ENCODE data around the gene INHA. TPM values are rescaled to one million over a fixed set of nuclear protein-coding genes. Genes with fewer than 3 reads are reported as not detected.
A peak's percentile ranks its signal among the peaks of the same experiment; 100 is the strongest.

The INHA gene
- total and polyA plus RNA-seq, 5 donors from 2014 or later = not detected

- DNase-seq (no peak), ATAC-seq (ENCODE audit: low read depth in 2 of 2) (no peak)
- Mint-ChIP-seq H3K36me3 (no peaks in the 10 kb centered on the region), H3K4me3 (no peak overlapping the region), H3K9me3 (no peaks in the 10 kb centered on the region), H3K27ac (no peak overlapping the region), H3K27me3 (peaks cover 4% of the 10 kb centered on the region), H3K4me1 (peaks cover 0 to 22% (median 13%) of the 10 kb centered on the region in 4 donors)
- H3K4me1 ChIP-seq (ENCODE audit: control insufficient read depth, insufficient read depth, low read length, poor library complexity, severe bottlenecking) = peaks cover 15% of the 10 kb centered on the region
- H3K36me3 ChIP-seq (ENCODE audit: control insufficient read depth, insufficient read depth, low read length) = no peaks in the 10 kb centered on the region
- no peak overlapping the region for H3K27ac ChIP-seq (ENCODE audit: insufficient read depth, low read length, poor library complexity, severe bottlenecking)
- H3K4me3 ChIP-seq (ENCODE audit: low read depth, low read length) = no peak overlapping the region
- H3K9me3 ChIP-seq (ENCODE audit: control insufficient read depth in 2 of 2, low read length in 2 of 2) = no peaks in the 10 kb centered on the region
- H3K27me3 ChIP-seq (ENCODE audit: control insufficient read depth, insufficient read depth, low read length) = no peaks in the 10 kb centered on the region
These were observed 33.6 kb upstream of the INHA start for GRCh38 chr2:219538504-219538951.

GRCh38 chr2:219538956-219539788 is 32.9 kb upstream of the INHA start:
- no peak for DNase-seq
- peaks cover 0 to 23% (median 14%) of the 10 kb centered on the region in 4 donors for H3K4me1 Mint-ChIP-seq
- Histone ChIP-seq H3K4me3 (ENCODE audit: low read depth, low read length) (no peak overlapping the region), H3K27me3 (ENCODE audit: control insufficient read depth, insufficient read depth, low read length) (no peaks in the 10 kb centered on the region), H3K27ac (ENCODE audit: insufficient read depth, low read length, poor library complexity, severe bottlenecking) (no peak overlapping the region), H3K9me3 (ENCODE audit: control insufficient read depth in 2 of 2, low read length in 2 of 2) (no peaks in the 10 kb centered on the region), H3K36me3 (ENCODE audit: control insufficient read depth, insufficient read depth, low read length) (no peaks in the 10 kb centered on the region), H3K4me1 (ENCODE audit: control insufficient read depth, insufficient read depth, low read length, poor library complexity, severe bottlenecking) (peaks cover 17% of the 10 kb centered on the region)
- peak overlapping the region in 1 of 4 donors; percentile 43 for H3K4me3 Mint-ChIP-seq
- H3K36me3 Mint-ChIP-seq = no peaks in the 10 kb centered on the region
- ATAC-seq (ENCODE audit: low read depth in 2 of 2) = no peak
- H3K27ac Mint-ChIP-seq = no peak overlapping the region
- H3K27me3 Mint-ChIP-seq = peaks cover 5% of the 10 kb centered on the region
- no peaks in the 10 kb centered on the region for H3K9me3 Mint-ChIP-seq

- Histone ChIP-seq H3K4me1 (ENCODE audit: control insufficient read depth, insufficient read depth, low read length, poor library complexity, severe bottlenecking) (peaks cover 19% of the 10 kb centered on the region), H3K4me3 (ENCODE audit: low read depth, low read length) (no peak overlapping the region), H3K27me3 (ENCODE audit: control insufficient read depth, insufficient read depth, low read length) (no peaks in the 10 kb centered on the region), H3K36me3 (ENCODE audit: control insufficient read depth, insufficient read depth, low read length) (no peaks in the 10 kb centered on the region), H3K9me3 (ENCODE audit: control insufficient read depth in 2 of 2, low read length in 2 of 2) (no peaks in the 10 kb centered on the region), H3K27ac (ENCODE audit: insufficient read depth, low read length, poor library complexity, severe bottlenecking) (no peak overlapping the region)
- Mint-ChIP-seq H3K36me3 (no peaks in the 10 kb centered on the region), H3K27me3 (peaks cover 14% of the 10 kb centered on the region), H3K27ac (no peak overlapping the region), H3K4me3 (no peak overlapping the region), H3K9me3 (peaks cover 0 to 1% (median 0%) of the 10 kb centered on the region in 7 donors), H3K4me1 (peaks cover 0 to 32% (median 19%) of the 10 kb centered on the region in 4 donors)
- DNase-seq (no peak), ATAC-seq (ENCODE audit: low read depth in 2 of 2) (no peak)
These were observed 32.0 kb upstream of the INHA start for GRCh38 chr2:219539926-219540678.

- H3K36me3 Mint-ChIP-seq = no peaks in the 10 kb centered on the region
These were observed 31.2 kb upstream of the INHA start for GRCh38 chr2:219540784-219541504.

GRCh38 chr2:219541611-219542180 is 30.4 kb upstream of the INHA start:
- peak overlapping the region; percentile 61 to 90 (median 76) for H3K4me3 Mint-ChIP-seq
- ATAC-seq (ENCODE audit: low read depth in 2 of 2) (peak; percentile 40 to 50), DNase-seq (peak; percentile 78 to 90 (median 89))
- H3K27me3 Mint-ChIP-seq = peaks cover 14% of the 10 kb centered on the region
- H3K4me1 ChIP-seq (ENCODE audit: control insufficient read depth, insufficient read depth, low read length, poor library complexity, severe bottlenecking) = peaks cover 19% of the 10 kb centered on the region
- H3K4me1 Mint-ChIP-seq = peaks cover 0 to 34% (median 19%) of the 10 kb centered on the region in 4 donors
- peak overlapping the region; percentile 53 for H3K4me3 ChIP-seq (ENCODE audit: low read depth, low read length)
- no peaks in the 10 kb centered on the region for H3K27me3 ChIP-seq (ENCODE audit: control insufficient read depth, insufficient read depth, low read length)
- H3K27ac Mint-ChIP-seq = peak overlapping the region in 2 of 3 donors; percentile 55 to 83
- no peaks in the 10 kb centered on the region for H3K36me3 Mint-ChIP-seq
- H3K9me3 Mint-ChIP-seq = peaks cover 0 to 3% (median 0%) of the 10 kb centered on the region in 7 donors
- no peaks in the 10 kb centered on the region for H3K36me3 ChIP-seq (ENCODE audit: control insufficient read depth, insufficient read depth, low read length)
- H3K27ac ChIP-seq (ENCODE audit: insufficient read depth, low read length, poor library complexity, severe bottlenecking) = no peak overlapping the region
- H3K9me3 ChIP-seq (ENCODE audit: control insufficient read depth in 2 of 2, low read length in 2 of 2) = no peaks in the 10 kb centered on the region

More at GRCh38 chr2:219540784-219541504, 31.2 kb upstream of the INHA start:
- Mint-ChIP-seq H3K9me3 (peaks cover 0 to 3% (median 0%) of the 10 kb centered on the region in 7 donors), H3K27ac (no peak overlapping the region), H3K27me3 (peaks cover 14% of the 10 kb centered on the region), H3K4me1 (peaks cover 0 to 32% (median 19%) of the 10 kb centered on the region in 4 donors), H3K4me3 (peak overlapping the region; percentile 47 to 90 (median 76))
- Histone ChIP-seq H3K4me3 (ENCODE audit: low read depth, low read length) (peak overlapping the region; percentile 53), H3K36me3 (ENCODE audit: control insufficient read depth, insufficient read depth, low read length) (no peaks in the 10 kb centered on the region), H3K27ac (ENCODE audit: insufficient read depth, low read length, poor library complexity, severe bottlenecking) (no peak overlapping the region), H3K9me3 (ENCODE audit: control insufficient read depth in 2 of 2, low read length in 2 of 2) (no peaks in the 10 kb centered on the region), H3K27me3 (ENCODE audit: control insufficient read depth, insufficient read depth, low read length) (no peaks in the 10 kb centered on the region), H3K4me1 (ENCODE audit: control insufficient read depth, insufficient read depth, low read length, poor library complexity, severe bottlenecking) (peaks cover 19% of the 10 kb centered on the region)
- DNase-seq (no peak), ATAC-seq (ENCODE audit: low read depth in 2 of 2) (no peak)

GRCh38 chr2:219542931-219543595 is 29.0 kb upstream of the INHA start:
- H3K27ac ChIP-seq (ENCODE audit: insufficient read depth, low read length, poor library complexity, severe bottlenecking) = peak overlapping the region; percentile 70

More at GRCh38 chr2:219542931-219543595, 29.0 kb upstream of the INHA start:
- Mint-ChIP-seq H3K27me3 (peaks cover 14% of the 10 kb centered on the region), H3K9me3 (peaks cover 0 to 3% (median 0%) of the 10 kb centered on the region in 7 donors), H3K4me3 (peak overlapping the region; percentile 87 to 90 (median 88)), H3K36me3 (no peaks in the 10 kb centered on the region), H3K27ac (peak overlapping the region; percentile 21 to 90 (median 83)), H3K4me1 (peaks cover 0 to 34% (median 19%) of the 10 kb centered on the region in 4 donors)
- peak in 2 of 3 donors; percentile 18 to 61 for DNase-seq
- peaks cover 19% of the 10 kb centered on the region for H3K4me1 ChIP-seq (ENCODE audit: control insufficient read depth, insufficient read depth, low read length, poor library complexity, severe bottlenecking)
- no peaks in the 10 kb centered on the region for H3K36me3 ChIP-seq (ENCODE audit: control insufficient read depth, insufficient read depth, low read length)
- H3K27me3 ChIP-seq (ENCODE audit: control insufficient read depth, insufficient read depth, low read length) = no peaks in the 10 kb centered on the region
- peak; percentile 46 to 54 for ATAC-seq (ENCODE audit: low read depth in 2 of 2)
- H3K9me3 ChIP-seq (ENCODE audit: control insufficient read depth in 2 of 2, low read length in 2 of 2) = no peaks in the 10 kb centered on the region
- peak overlapping the region; percentile 69 for H3K4me3 ChIP-seq (ENCODE audit: low read depth, low read length)
